WTC11 (cell line): ENCODE results near the gene PPP1R12B.
"Not testable (repeated sequence)": the region's sequence is repeated elsewhere in the genome, so short reads cannot be mapped to it uniquely, and the experiment has no call there.

ENCODE experiments used
- ESRRA ChIP-seq: sonication (generic); formaldehyde crosslinking; IDR thresholded peaks from 2 replicates; pipeline ENCODE4 v1.8.1; 2022; ENCODE audit warnings: mild to moderate bottlenecking, missing genetic modification reagents, borderline replicate concordance
- JUN ChIP-seq: sonication (generic); formaldehyde crosslinking; IDR thresholded peaks from 2 replicates; pipeline ENCODE4 v1.8.0; 2023; ENCODE audit warnings: mild to moderate bottlenecking, missing genetic modification reagents
- PRDM15 ChIP-seq: sonication (generic); formaldehyde crosslinking; IDR thresholded peaks from 2 replicates; pipeline ENCODE4 v1.8.0; 2022; ENCODE audit warnings: missing genetic modification reagents

- TF ChIP-seq JUN (CRISPR knock-in tag); ESRRA; PRDM15: not testable (repeated sequence)
Measured at GRCh38 chr1:202466339-202466738, 117.8 kb downstream of the PPP1R12B start.
